ENCODE data around the gene PRR12. TPM values are rescaled to one million over a fixed set of nuclear protein-coding genes. Genes with fewer than 3 reads are reported as not detected.

PRR12 gene
- total and polyA plus RNA-seq, 8 donors: 21.4 to 33.7 (median 26.6) TPM

GRCh38 chr19:49560358-49560900, 30.6 kb upstream of the PRR12 start:
- Histone ChIP-seq H3K27ac (no peak overlapping the region), H3K9me3 (no peaks in the 10 kb centered on the region), H3K4me3 (no peak overlapping the region), H3K36me3 (peaks cover 0 to 45% of the 10 kb centered on the region in 2 donors), H3K4me1 (peaks cover 0 to 24% of the 10 kb centered on the region in 2 donors), H3K27me3 (no peaks in the 10 kb centered on the region)
- no peak for TF ChIP-seq CTCF (IDR thresholded peaks at IDR 0.05)
- DNase-seq (no peak), ATAC-seq (no peak)
- intact Hi-C loops (cut with DNase I): no loop called here

- DNase-seq: no peak
- TF ChIP-seq CTCF (IDR thresholded peaks at IDR 0.05): no peak
- Histone ChIP-seq H3K36me3 (peaks cover 0 to 5% of the 10 kb centered on the region in 2 donors), H3K9me3 (no peaks in the 10 kb centered on the region), H3K4me1 (peaks cover 0 to 32% of the 10 kb centered on the region in 2 donors), H3K27me3 (no peaks in the 10 kb centered on the region), H3K27ac (no peak overlapping the region), H3K4me3 (no peak overlapping the region)
- intact Hi-C loops (cut with DNase I): no loop called here
- ATAC-seq: no peak
Measured at GRCh38 chr19:49564616-49565045, 26.4 kb upstream of the PRR12 start.

GRCh38 chr19:49565261-49565660, 25.7 kb upstream of the PRR12 start:
- peak; percentile 18 for ATAC-seq
- Histone ChIP-seq H3K9me3 (no peaks in the 10 kb centered on the region), H3K4me1 (peaks cover 0 to 38% of the 10 kb centered on the region in 2 donors), H3K4me3 (no peak overlapping the region), H3K36me3 (no peaks in the 10 kb centered on the region), H3K27me3 (no peaks in the 10 kb centered on the region), H3K27ac (no peak overlapping the region)
- no peak for TF ChIP-seq CTCF (IDR thresholded peaks at IDR 0.05)
- intact Hi-C loops (cut with DNase I): no loop called here
- peak in 1 of 4 donors; percentile 61 for DNase-seq

GRCh38 chr19:49566302-49566701, 24.7 kb upstream of the PRR12 start:
- Histone ChIP-seq H3K27ac (no peak overlapping the region), H3K36me3 (no peaks in the 10 kb centered on the region), H3K4me3 (no peak overlapping the region), H3K27me3 (no peaks in the 10 kb centered on the region), H3K9me3 (no peaks in the 10 kb centered on the region), H3K4me1 (peaks cover 0 to 39% of the 10 kb centered on the region in 2 donors)
- intact Hi-C loops (cut with DNase I): no loop called here
- DNase-seq (no peak), ATAC-seq (no peak)
- no peak for TF ChIP-seq CTCF (IDR thresholded peaks at IDR 0.05)

- intact Hi-C loops (cut with DNase I): no loop called here
- Histone ChIP-seq H3K9me3 (no peaks in the 10 kb centered on the region), H3K27ac (peak overlapping the region in 1 of 2 donors; percentile 37), H3K36me3 (no peaks in the 10 kb centered on the region), H3K4me1 (peaks cover 0 to 43% of the 10 kb centered on the region in 2 donors), H3K4me3 (no peak overlapping the region), H3K27me3 (no peaks in the 10 kb centered on the region)
- no peak for ATAC-seq
- no peak for DNase-seq
- TF ChIP-seq CTCF (IDR thresholded peaks at IDR 0.05): no peak
Measured at GRCh38 chr19:49567861-49568441, 23.0 kb upstream of the PRR12 start.

Measured in left lung (tissue), 10 donors.